ENCODE data around the gene CSF3R. TPM values are rescaled to one million over a fixed set of nuclear protein-coding genes. Genes with fewer than 3 reads are reported as not detected.

Gene CSF3R
- total and polyA plus RNA-seq, 5 experiments from 2014 or later = 0.10 to 0.44 (median 0.20) TPM; not detected in 2

Other genes starting within 250 kb of the CSF3R start
- gene SH3D21, start 176.5 kb downstream of the CSF3R start, total RNA-seq = 1 to 10 TPM; 2.6 to 2.7 TPM
- gene SH3D21, start 176.5 kb downstream of the CSF3R start, polyA plus RNA-seq = under 1 TPM in 2 of 3 donors, not detected in 1; 0.19 to 0.35 TPM
- gene EVA1B, start 159.3 kb downstream of the CSF3R start, total RNA-seq = 1 to 10 TPM; 1.2 to 1.6 TPM
- gene EVA1B, start 159.3 kb downstream of the CSF3R start, polyA plus RNA-seq = 1 to 10 TPM in 1 of 3 donors, under 1 TPM in 2; 0.16 to 2.4 (median 0.43) TPM
- gene STK40, start 97.0 kb downstream of the CSF3R start, total RNA-seq = 10 to 100 TPM; 46.2 to 47.8 TPM
- 10 to 100 TPM; 21.6 to 31.7 (median 23.6) TPM for gene STK40, start 97.0 kb downstream of the CSF3R start, polyA plus RNA-seq
- 10 to 100 TPM; 40.8 to 47.1 TPM for gene LSM10, start 85.0 kb downstream of the CSF3R start, total RNA-seq
- gene LSM10, start 85.0 kb downstream of the CSF3R start, polyA plus RNA-seq = 100 to 1,000 TPM; 118 to 122 (median 121) TPM
- gene OSCP1, start 32.5 kb downstream of the CSF3R start, total RNA-seq = 1 to 10 TPM; 1.4 to 1.5 TPM
- 1 to 10 TPM in 1 of 3 donors, under 1 TPM in 2; 0.24 to 1.7 (median 0.94) TPM for gene OSCP1, start 32.5 kb downstream of the CSF3R start, polyA plus RNA-seq
- gene MRPS15, start 18.5 kb downstream of the CSF3R start, total RNA-seq = 10 to 100 TPM; 38.6 to 41.4 TPM
- gene MRPS15, start 18.5 kb downstream of the CSF3R start, polyA plus RNA-seq = 10 to 100 TPM; 87.2 to 95.9 (median 87.7) TPM

Measured in naive thymus-derived CD8-positive, alpha-beta T cell (primary cell).